HG02970 (cell line): ENCODE results near the gene C6orf62.
"Not testable (repeated sequence)": the region's sequence is repeated elsewhere in the genome, so short reads cannot be mapped to it uniquely, and the experiment has no call there.

Experiments used
- ATAC-seq: cut with Tn5 transposase; IDR thresholded peaks from one replicate; pipeline ENCODE4 v1.9.1; 2021; ENCODE audit warnings: mild to moderate bottlenecking, moderate library complexity, moderate number of reproducible peaks; ENCODE audit not compliant: unreplicated experiment, low FRiP score

The C6orf62 gene

GRCh38 chr6:24743265-24743943 lies 24.4 kb upstream of the C6orf62 start:
- peak; percentile 64 for ATAC-seq

GRCh38 chr6:24742216-24742738 lies 23.3 kb upstream of the C6orf62 start:
- ATAC-seq: no peak

GRCh38 chr6:24740861-24741260 lies 21.9 kb upstream of the C6orf62 start:
- ATAC-seq: no peak

- no peak for ATAC-seq
These were observed 19.8 kb upstream of the C6orf62 start for GRCh38 chr6:24738741-24739140.

- not testable (repeated sequence) for ATAC-seq
These were observed 15.8 kb upstream of the C6orf62 start for GRCh38 chr6:24734710-24735109.

GRCh38 chr6:24734166-24734565 lies 15.2 kb upstream of the C6orf62 start:
- no peak for ATAC-seq

- not testable (repeated sequence) for ATAC-seq
These were observed 12.6 kb upstream of the C6orf62 start for GRCh38 chr6:24731456-24732134.

GRCh38 chr6:24730653-24731052 lies 11.7 kb upstream of the C6orf62 start:
- ATAC-seq: not testable (repeated sequence)

GRCh38 chr6:24723270-24723669 lies 4.3 kb upstream of the C6orf62 start:
- ATAC-seq: no peak

- peak; percentile 31 for ATAC-seq
These were observed 2.7 kb upstream of the C6orf62 start for GRCh38 chr6:24721461-24722215.

GRCh38 chr6:24720604-24721460 lies 1.9 kb upstream of the C6orf62 start:
- peak; percentile 83 for ATAC-seq

- ATAC-seq: peak; percentile 9
These were observed 1.2 kb upstream of the C6orf62 start for GRCh38 chr6:24720131-24720603.

GRCh38 chr6:24718449-24719124 lies 367 bp downstream of the C6orf62 start:
- ATAC-seq: no peak

- ATAC-seq: not testable (repeated sequence)
These were observed 2.3 kb downstream of the C6orf62 start for GRCh38 chr6:24716602-24717148.

GRCh38 chr6:24710519-24711303 lies 8.2 kb downstream of the C6orf62 start:
- no peak for ATAC-seq

GRCh38 chr6:24709014-24709711 lies 9.8 kb downstream of the C6orf62 start:
- no peak for ATAC-seq

- no peak for ATAC-seq
These were observed 10.3 kb downstream of the C6orf62 start for GRCh38 chr6:24708612-24709011.

- no peak for ATAC-seq
These were observed 14.5 kb downstream of the C6orf62 start for GRCh38 chr6:24704468-24704867.
